K562 (cell line): Measurements from ENCODE around the gene DSEL. TPM values are rescaled to one million over a fixed set of nuclear protein-coding genes. Genes with fewer than 3 reads are reported as not detected.

Experiments
- ATAC-seq: fragments of 200-7000 bp; cut with Tn5 transposase; 3 replicates; pipeline ENCODE4 v1.9.1; 2020; ENCODE audit warnings: moderate library complexity
- BruUV-seq: library from RNA; stranded (reverse); fragments of 400-500 nt; replicated peaks from 2 replicates; lab custom pipeline; 2021; lab: Mats Ljungman, UMichigan
- CTCF ChIA-PET: fragments of 300-600 bp; formaldehyde crosslinking; extraction: SDS; loops from one replicate; lab custom pipeline; 2021; ENCODE audit warnings: low intra/inter-chr PET ratio; lab: Yijun Ruan, JAX
- POLR2A ChIA-PET: fragments of 300-600, 350-650 bp; sonication (Branson Sonifier 250); formaldehyde crosslinking; extraction: SDS; loops from one replicate; lab custom pipeline; 2021; ENCODE audit warnings: antibody characterized with exemption, inconsistent platforms; lab: Yijun Ruan, JAX
- DNase-seq, 4 experiments: peaks; one replicate each; pipeline versions ENCODE4 v3.0.0 to v3.0.0-alpha.2; 2011 to 2018; ENCODE audit warnings: low spot score in 3 of 4, mixed read lengths in 3 of 4; ENCODE audit errors: extremely low read depth in 1 of 4
- FAIRE-seq: peaks from 2 replicates; lab custom pipeline; 2011; peaks lifted over from hg19 to GRCh38; lab: Jason Lieb, UNC
- H2AFZ ChIP-seq: 2 replicates; pipeline ENCODE4 v1.6.0; 2011; ENCODE audit warnings: low read depth, low read length, control low read depth, inconsistent platforms
- H3K27ac ChIP-seq: fragments of 200-600 bp; 3 replicates; pipeline ENCODE4 v1.8.0; 2011; ENCODE audit warnings: low read depth, mild to moderate bottlenecking, control low read depth, inconsistent platforms, low read length, moderate library complexity, mixed read lengths; ENCODE audit errors: extremely low read depth
- H3K27me3 ChIP-seq, 2 experiments: fragments of 300-600 bp in 1 of 2; 2 replicates in 1 of 2; 3 replicates in 1 of 2; pipeline versions ENCODE4 v1.6.0 to v1.8.0; 2011; ENCODE audit warnings: inconsistent platforms in 2 of 2, low read length in 2 of 2, mild to moderate bottlenecking in 1 of 2, mixed read lengths in 1 of 2, moderate library complexity in 1 of 2; ENCODE audit not compliant: control insufficient read depth in 2 of 2, insufficient read depth in 2 of 2
- H3K36me3 ChIP-seq: fragments of 300-600 bp; 3 replicates; pipeline ENCODE4 v1.8.0; 2011; ENCODE audit warnings: mild to moderate bottlenecking, low read length, inconsistent platforms; ENCODE audit not compliant: control insufficient read depth, insufficient read depth
- H3K4me1 ChIP-seq, 2 experiments: fragments of 200-600 bp in 1 of 2; replicated peaks in 1 of 2; 2 replicates in 1 of 2; 3 replicates in 1 of 2; pipeline versions ENCODE4 v1.5.1 to v1.8.0; 2011; ENCODE audit warnings: inconsistent platforms in 2 of 2, low read length in 2 of 2, mild to moderate bottlenecking in 1 of 2, mixed read lengths in 1 of 2, moderate library complexity in 1 of 2; ENCODE audit not compliant: control insufficient read depth in 2 of 2, insufficient read depth in 2 of 2
- H3K4me2 ChIP-seq: 2 replicates; pipeline ENCODE4 v1.6.1; 2011; ENCODE audit warnings: low read length, control low read depth, inconsistent platforms, mixed read lengths; ENCODE audit not compliant: insufficient read depth
- H3K4me3 ChIP-seq: fragments of 200-600 bp; sonication (generic), shearing (Covaris generic); 2 replicates; pipeline ENCODE4 v1.5.1; 2016; ENCODE audit warnings: control low read depth, inconsistent platforms
- H3K79me2 ChIP-seq: fragments of 200-600 bp; 3 replicates; pipeline ENCODE4 v1.8.0; 2011; ENCODE audit warnings: low read length, inconsistent platforms; ENCODE audit not compliant: control insufficient read depth, insufficient read depth
- H3K9ac ChIP-seq, 2 experiments: 2 replicates each; pipeline versions ENCODE4 v1.6.0 to v1.6.1; 2011; ENCODE audit warnings: low read depth in 2 of 2, low read length in 2 of 2, control low read depth in 1 of 2, inconsistent platforms in 1 of 2, mild to moderate bottlenecking in 1 of 2, mixed read lengths in 1 of 2; ENCODE audit not compliant: insufficient read depth in 1 of 2
- H3K9me1 ChIP-seq: one replicate; pipeline ENCODE4 v1.6.0; 2011; ENCODE audit warnings: inconsistent platforms, mild to moderate bottlenecking, low read length, moderate library complexity; ENCODE audit not compliant: control insufficient read depth, insufficient read depth
- H3K9me3 ChIP-seq: replicated peaks from 2 replicates; pipeline ENCODE4 v1.5.1; 2011; ENCODE audit warnings: low read depth, low read length, inconsistent platforms; ENCODE audit not compliant: control insufficient read depth, insufficient read depth
- H4K20me1 ChIP-seq: replicated peaks from 2 replicates; pipeline ENCODE4 v1.6.1; 2011; ENCODE audit warnings: low read length, inconsistent platforms, mixed read lengths; ENCODE audit not compliant: control insufficient read depth, insufficient read depth
- BRF1 ChIP-seq: IDR thresholded peaks from 3 replicates; pipeline ENCODE4 v1.6.1; 2011; ENCODE audit warnings: borderline replicate concordance, mild to moderate bottlenecking; ENCODE audit not compliant: insufficient read length; ENCODE audit errors: extremely low read depth
- CEBPB ChIP-seq: fragments of 450-650 bp; IDR thresholded peaks from 2 replicates; pipeline ENCODE4 v1.6.1; 2016; ENCODE audit warnings: missing genetic modification characterization, missing compliant biosample characterization
- DACH1 ChIP-seq: fragments of 450-650 bp; IDR thresholded peaks from 2 replicates; pipeline ENCODE4 v1.6.1; 2018; ENCODE audit not compliant: partially characterized antibody
- ETS2 ChIP-seq: IDR thresholded peaks from 2 replicates; pipeline ENCODE4 v1.6.1; 2016; ENCODE audit warnings: borderline replicate concordance, missing genetic modification characterization, mild to moderate bottlenecking, moderate library complexity, missing compliant biosample characterization; ENCODE audit not compliant: poor library complexity, severe bottlenecking
- ETV6 ChIP-seq, 3 experiments: fragments of 150-350 bp in 1 of 3; sonication (generic) in 1 of 3; formaldehyde crosslinking in 1 of 3; IDR thresholded peaks; 2 replicates each; pipeline versions ENCODE4 v1.6.1 to v1.8.0; 2014 to 2022; ENCODE audit warnings: borderline replicate concordance in 2 of 3, low read depth in 2 of 3, antibody characterized with exemption in 1 of 3, low read length in 1 of 3, mild to moderate bottlenecking in 1 of 3, missing genetic modification reagents in 1 of 3
- HNRNPLL ChIP-seq: fragments of 200-400 bp; formaldehyde crosslinking; IDR thresholded peaks from 2 replicates; pipeline ENCODE4 v1.6.1; 2017; ENCODE audit warnings: low read length, low read depth, mild to moderate bottlenecking; ENCODE audit not compliant: poor library complexity, severe bottlenecking
- KHSRP ChIP-seq: fragments of 450-650 bp; IDR thresholded peaks from 2 replicates; pipeline ENCODE4 v1.6.1; 2017
- LEF1 ChIP-seq: fragments of 450-650 bp; IDR thresholded peaks from 2 replicates; pipeline ENCODE4 v1.6.1; 2016; ENCODE audit warnings: mild to moderate bottlenecking
- PHF8 ChIP-seq: fragments of 200-600 bp; sonication (generic); IDR thresholded peaks from 2 replicates; pipeline ENCODE4 v1.6.1; 2012; ENCODE audit warnings: mixed run types, mild to moderate bottlenecking, inconsistent platforms, low read length, moderate library complexity, borderline replicate concordance
- PRMT5 ChIP-seq: sonication (generic); formaldehyde crosslinking; IDR thresholded peaks from 2 replicates; pipeline ENCODE4 v1.5.0; 2020; ENCODE audit warnings: missing genetic modification reagents
- RBM25 ChIP-seq: fragments of 200-400 bp; formaldehyde crosslinking; IDR thresholded peaks from 2 replicates; pipeline ENCODE4 v1.6.1; 2018; ENCODE audit warnings: low read length, low read depth, moderate library complexity; ENCODE audit not compliant: severe bottlenecking
- SMAD1 ChIP-seq: fragments of 150-350 bp; IDR thresholded peaks from 2 replicates; pipeline ENCODE4 v1.6.1; 2014; ENCODE audit warnings: low read length, low read depth; ENCODE audit not compliant: partially characterized antibody
- ZFP30 ChIP-seq: fragments of 250-450 bp; sonication (Bioruptor Pico); IDR thresholded peaks from 2 replicates; pipeline ENCODE4 v1.8.0; 2022; ENCODE audit warnings: moderate library complexity, mild to moderate bottlenecking, inconsistent platforms, borderline replicate concordance
- ZKSCAN3 ChIP-seq: fragments of 250-450 bp; sonication (Bioruptor Pico); IDR thresholded peaks from 2 replicates; pipeline ENCODE4 v1.4.0; 2020
- ZNF316 ChIP-seq: fragments of 450-650 bp; IDR thresholded peaks from 2 replicates; pipeline ENCODE4 v1.6.1; 2016
- ZNF347 ChIP-seq: fragments of 450-650 bp; formaldehyde crosslinking; IDR thresholded peaks from 2 replicates; pipeline ENCODE4 v1.4.0; 2020; ENCODE audit warnings: low read depth, mild to moderate bottlenecking, moderate library complexity
- ZNF436 ChIP-seq: fragments of 250-450, 450-650 bp; sonication (Bioruptor Pico); formaldehyde crosslinking; IDR thresholded peaks from 2 replicates; pipeline ENCODE4 v1.7.0; 2020; ENCODE audit warnings: mild to moderate bottlenecking
- ZNF551 ChIP-seq: fragments of 250-450 bp; sonication (Bioruptor Pico); IDR thresholded peaks from 2 replicates; pipeline ENCODE4 v1.5.0; 2021; ENCODE audit warnings: mild to moderate bottlenecking, moderate library complexity
- WGBS: fragments of 100-300 bp; shearing (Covaris generic); methylation state at CpG from one replicate; pipeline ENCODE4 v1.1.6; 2016; ENCODE audit warnings: low coverage, mixed read lengths; ENCODE audit not compliant: insufficient coverage; ENCODE audit errors: missing lambda C conversion rate; 5-methylcytosine and 5-hydroxymethylcytosine counted together
- in situ Hi-C: fragments of 300-500 bp; cut with MboI; formaldehyde crosslinking; loops from 4 replicates; pipeline ENCODE4 v1.15.0; 2018; ENCODE audit warnings: inconsistent platforms, mixed read lengths
- intact Hi-C: fragments of 100-400 bp; cut with micrococcal nuclease; formaldehyde crosslinking; loops from 2 replicates; pipeline ENCODE4 v1.14.2; 2022
- polyA plus RNA-seq, 8 experiments: library from polyadenylated mRNA; depleted of rRNA in 4 of 8; stranded (reverse) in 5 of 8; unstranded in 3 of 8; fragments of >200 nt; fragmentation: Nextera tagmentation in 2 of 8; fragmentation: Illumina TruSeq in 1 of 8; extraction: Ambion mirVana in 2 of 8; extraction: Trizol in 1 of 8; gene quantifications; 2 replicates each; pipeline versions ENCODE4 v1.2.1 to v1.2.3, GENCODE V29; 2011 to 2014; ENCODE audit warnings: inconsistent platforms in 1 of 8, missing spikeins in 1 of 8
- total RNA-seq, 7 experiments: library from RNA; depleted of rRNA in 6 of 7; stranded (reverse); fragments of >200 nt in 6 of 7; fragmentation: Illumina TruSeq in 2 of 7; extraction: Trizol in 2 of 7; gene quantifications; 2 replicates each; pipeline versions ENCODE4 v1.2.1 to v1.2.3, GENCODE V29; 2011 to 2021; ENCODE audit warnings: low replicate concordance in 1 of 7
- TF ChIP-seq, protein P1 (sequence below), 3 experiments: fragments of 200-800 bp in 1 of 3; fragments of 250-450 bp in 1 of 3; fragments of 450-650 bp in 1 of 3; sonication (Bioruptor Pico) in 1 of 3; sonication (Bioruptor generic) in 1 of 3; formaldehyde crosslinking in 1 of 3; IDR thresholded peaks; 2 replicates each; pipeline versions ENCODE4 v1.6.1 to v1.8.0; 2016 to 2022; ENCODE audit warnings: mild to moderate bottlenecking in 2 of 3, missing genetic modification characterization in 2 of 3, missing compliant biosample characterization in 1 of 3, moderate library complexity in 1 of 3

The DSEL gene
- total and polyA plus RNA-seq, 9 of the 15 experiments (the other 6 are each of a cell fraction or from before 2014, with no cell fraction given), result under 0.01 to 0.04 (median 0.01) TPM; not detected in 3

DNA sequence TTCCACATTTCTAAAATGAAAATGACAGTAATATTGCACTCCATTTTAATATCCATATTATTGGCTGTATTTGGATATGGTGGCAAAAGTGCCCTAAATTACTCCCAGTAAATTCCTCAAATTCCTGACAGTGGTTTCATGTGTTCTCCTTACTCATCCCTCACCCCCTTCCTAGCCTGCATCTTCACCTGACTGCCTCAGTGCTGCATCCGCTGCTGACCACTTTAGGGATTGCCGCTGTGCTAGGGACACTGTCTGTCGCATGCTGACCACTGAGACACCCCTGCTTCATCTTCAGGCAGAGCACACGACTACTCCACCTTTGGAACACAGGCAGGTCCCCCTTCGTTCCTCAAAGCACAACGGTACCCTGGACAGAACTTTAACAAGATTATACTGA, 32.6 kb downstream of the DSEL start (continued):
- TF ChIP-seq ETV6 (IDR thresholded peaks at IDR 0.05; ENCODE audit: borderline replicate concordance in 1 of 2, low read depth in 2 of 2, low read length in 1 of 2), result no peak
- TF ChIP-seq ETV6 (CRISPR knock-in tag; IDR thresholded peaks at IDR 0.05; ENCODE audit: borderline replicate concordance), result no peak
- TF ChIP-seq SMAD1, result no peak
- no peak for TF ChIP-seq ZFP30 (CRISPR knock-in tag)
- TF ChIP-seq PRMT5 (CRISPR knock-in tag), result no peak
- no peak for TF ChIP-seq KHSRP

- no TSS peak for BruUV-seq
- Histone ChIP-seq H3K4me2 (no peak overlapping the region), H3K36me3 (no peaks in the 10 kb centered on the region), H3K79me2 (no peaks in the 10 kb centered on the region), H3K9me1 (no peaks in the 10 kb centered on the region), H3K4me1 (no peaks in the 10 kb centered on the region), H3K9ac (no peak overlapping the region), H3K27ac (no peak overlapping the region), H4K20me1 (no peaks in the 10 kb centered on the region), H3K9me3 (no peaks in the 10 kb centered on the region), H2AFZ (no peak overlapping the region), H3K27me3 (no peaks in the 10 kb centered on the region), H3K4me3 (no peak overlapping the region)
- ChIA-PET CTCF (no interaction called here), POLR2A (no interaction called here)
- in situ Hi-C loops (no loop called here), intact Hi-C loops (no loop called here)
- ATAC-seq (no peak), DNase-seq (no peak), FAIRE-seq (no peak)
- WGBS, result no CpG with 5 or more reads among the region's 2 CpGs
- TF ChIP-seq LEF1 (no peak), PHF8 (no peak), DACH1 (no peak), CEBPB (tag) (no peak), ZKSCAN3 (CRISPR knock-in tag) (no peak), RBM25 (no peak), ZNF436 (CRISPR knock-in tag) (no peak), ZNF551 (CRISPR knock-in tag) (no peak), ETS2 (tag) (no peak), BRF1 (no peak), HNRNPLL (no peak), ZNF347 (CRISPR knock-in tag) (no peak), ZNF316 (no peak)
- TF ChIP-seq, protein P1, sequence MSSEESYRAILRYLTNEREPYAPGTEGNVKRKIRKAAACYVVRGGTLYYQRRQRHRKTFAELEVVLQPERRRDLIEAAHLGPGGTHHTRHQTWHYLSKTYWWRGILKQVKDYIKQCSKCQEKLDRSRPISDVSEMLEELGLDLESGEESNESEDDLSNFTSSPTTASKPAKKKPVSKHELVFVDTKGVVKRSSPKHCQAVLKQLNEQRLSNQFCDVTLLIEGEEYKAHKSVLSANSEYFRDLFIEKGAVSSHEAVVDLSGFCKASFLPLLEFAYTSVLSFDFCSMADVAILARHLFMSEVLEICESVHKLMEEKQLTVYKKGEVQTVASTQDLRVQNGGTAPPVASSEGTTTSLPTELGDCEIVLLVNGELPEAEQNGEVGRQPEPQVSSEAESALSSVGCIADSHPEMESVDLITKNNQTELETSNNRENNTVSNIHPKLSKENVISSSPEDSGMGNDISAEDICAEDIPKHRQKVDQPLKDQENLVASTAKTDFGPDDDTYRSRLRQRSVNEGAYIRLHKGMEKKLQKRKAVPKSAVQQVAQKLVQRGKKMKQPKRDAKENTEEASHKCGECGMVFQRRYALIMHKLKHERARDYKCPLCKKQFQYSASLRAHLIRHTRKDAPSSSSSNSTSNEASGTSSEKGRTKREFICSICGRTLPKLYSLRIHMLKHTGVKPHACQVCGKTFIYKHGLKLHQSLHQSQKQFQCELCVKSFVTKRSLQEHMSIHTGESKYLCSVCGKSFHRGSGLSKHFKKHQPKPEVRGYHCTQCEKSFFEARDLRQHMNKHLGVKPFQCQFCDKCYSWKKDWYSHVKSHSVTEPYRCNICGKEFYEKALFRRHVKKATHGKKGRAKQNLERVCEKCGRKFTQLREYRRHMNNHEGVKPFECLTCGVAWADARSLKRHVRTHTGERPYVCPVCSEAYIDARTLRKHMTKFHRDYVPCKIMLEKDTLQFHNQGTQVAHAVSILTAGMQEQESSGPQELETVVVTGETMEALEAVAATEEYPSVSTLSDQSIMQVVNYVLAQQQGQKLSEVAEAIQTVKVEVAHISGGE (CRISPR knock-in tag; IDR thresholded peaks at IDR 0.05), result no peak
These were observed 33.3 kb downstream of the DSEL start for GRCh38 chr18:67483237-67483636.
